ENCODE results near the gene PARD3B. TPM values are rescaled to one million over a fixed set of nuclear protein-coding genes. Genes with fewer than 3 reads are reported as not detected.
A peak's percentile ranks its signal among the peaks of the same experiment; 100 is the strongest.

PARD3B gene
- total and polyA plus RNA-seq, 2 of the 4 experiments (the other 2 are of a cell fraction): 3.3 to 15.6 TPM

- in situ Hi-C loops (cut with MboI; ENCODE audit: low sequenced_read_pairs): no loop called here
- no peak overlapping the region for H3K23ac ChIP-seq (ENCODE audit: low read depth, low read length)
- H3K14ac ChIP-seq (replicated peaks; ENCODE audit: low read depth, low read length): no peak overlapping the region
- no peak overlapping the region for H2AFZ ChIP-seq (replicated peaks; ENCODE audit: low read length, poor library complexity)
- no peaks in the 10 kb centered on the region for H3K79me1 ChIP-seq (ENCODE audit: low read depth in 1 of 2, low read length in 2 of 2)
- H3K56ac ChIP-seq (ENCODE audit: extremely low read depth, insufficient read depth, low read length): no peak overlapping the region
- H3K4me2 ChIP-seq (ENCODE audit: low read depth, low read length): no peak overlapping the region
- H3K27ac ChIP-seq (ENCODE audit: insufficient read depth, low read length): no peak overlapping the region
- no peak overlapping the region for H4K91ac ChIP-seq (ENCODE audit: insufficient read depth, low read depth, low read length)
- H2BK15ac ChIP-seq (ENCODE audit: low read depth, low read length): no peak overlapping the region
- no peak overlapping the region for H4K8ac ChIP-seq (ENCODE audit: low read depth in 2 of 2, low read length in 2 of 2)
- BruUV-seq (replicated peaks): no TSS peak
- ATAC-seq (ENCODE audit: low read depth) (no peak), DNase-seq (peak; percentile 19)
- no peak overlapping the region for H3K4ac ChIP-seq (ENCODE audit: low read depth, low read length)
- no peak overlapping the region for H3K9ac ChIP-seq (ENCODE audit: low read depth, low read length)
- H3K4me1 ChIP-seq (ENCODE audit: control insufficient read depth, insufficient read depth, low read length): no peaks in the 10 kb centered on the region
- H3K4me3 ChIP-seq (ENCODE audit: insufficient read depth, low read depth, low read length): no peak overlapping the region
- H3K9me3 ChIP-seq (ENCODE audit: control insufficient read depth, insufficient read depth, low read length): no peaks in the 10 kb centered on the region
- no CpG with 5 or more reads among the region's 6 CpGs for WGBS, 2 experiments (ENCODE audit: extremely low coverage in 2 of 2, insufficient read length in 1 of 2)
- no peak overlapping the region for H4K5ac ChIP-seq (ENCODE audit: low read depth, low read length)
- no peaks in the 10 kb centered on the region for H3K36me3 ChIP-seq (ENCODE audit: control insufficient read depth, insufficient read depth, low read length)
- H2AK5ac ChIP-seq (ENCODE audit: low read depth, low read length): no peak overlapping the region
- intact Hi-C loops (cut with micrococcal nuclease): no loop called here
- H3K9me1 ChIP-seq (ENCODE audit: insufficient read depth, low read length): peaks cover 3% of the 10 kb centered on the region; the same call in 1 of the 2 replicates
- no peak overlapping the region for H3K18ac ChIP-seq (ENCODE audit: low read depth, low read length)
- POLR2A ChIA-PET (ENCODE audit: unreplicated experiment): no interaction called here
- no peaks in the 10 kb centered on the region for H4K20me1 ChIP-seq (ENCODE audit: insufficient read depth, low read length)
- CTCF ChIA-PET: no interaction called here
- H2BK120ac ChIP-seq (ENCODE audit: low read depth, low read length): no peak overlapping the region
- TF ChIP-seq CTCF (conservative IDR thresholded peaks at IDR 0.05; ENCODE audit: low read depth, low read length): no peak
- TF ChIP-seq CEBPB (IDR thresholded peaks at IDR 0.05; ENCODE audit: low read depth, low read length): peak; percentile 18; the same call in 1 of the 2 replicates
- no peak overlapping the region for H2AK9ac ChIP-seq (replicated peaks; ENCODE audit: low read depth, low read length, poor library complexity)
- no peak overlapping the region for H2BK20ac ChIP-seq (ENCODE audit: low read depth, low read length)
- H3K27me3 ChIP-seq (ENCODE audit: control insufficient read depth, insufficient read depth, low read length): no peaks in the 10 kb centered on the region
- dilution Hi-C loops (cut with HindIII; ENCODE audit: low sequenced_read_pairs, unreplicated experiment): no loop called here
- H2BK5ac ChIP-seq (ENCODE audit: low read depth, low read length, poor library complexity, severe bottlenecking): no peak overlapping the region
Measured at GRCh38 chr2:205461678-205462665, 916.7 kb downstream of the PARD3B start.
